ENCODE measurements around the gene ST8SIA5. TPM values are rescaled to one million over a fixed set of nuclear protein-coding genes. Genes with fewer than 3 reads are reported as not detected.

ST8SIA5 gene
- total RNA-seq, 1 donor = 0.90 TPM

GRCh38 chr18:46696268-46696667 lies 60.6 kb downstream of the ST8SIA5 start:
- no peak overlapping the region for H3K4me3 ChIP-seq (ENCODE audit: low read depth, low read length)
- DNase-seq (ENCODE audit: low read depth) = no peak
- TF ChIP-seq, protein P1, sequence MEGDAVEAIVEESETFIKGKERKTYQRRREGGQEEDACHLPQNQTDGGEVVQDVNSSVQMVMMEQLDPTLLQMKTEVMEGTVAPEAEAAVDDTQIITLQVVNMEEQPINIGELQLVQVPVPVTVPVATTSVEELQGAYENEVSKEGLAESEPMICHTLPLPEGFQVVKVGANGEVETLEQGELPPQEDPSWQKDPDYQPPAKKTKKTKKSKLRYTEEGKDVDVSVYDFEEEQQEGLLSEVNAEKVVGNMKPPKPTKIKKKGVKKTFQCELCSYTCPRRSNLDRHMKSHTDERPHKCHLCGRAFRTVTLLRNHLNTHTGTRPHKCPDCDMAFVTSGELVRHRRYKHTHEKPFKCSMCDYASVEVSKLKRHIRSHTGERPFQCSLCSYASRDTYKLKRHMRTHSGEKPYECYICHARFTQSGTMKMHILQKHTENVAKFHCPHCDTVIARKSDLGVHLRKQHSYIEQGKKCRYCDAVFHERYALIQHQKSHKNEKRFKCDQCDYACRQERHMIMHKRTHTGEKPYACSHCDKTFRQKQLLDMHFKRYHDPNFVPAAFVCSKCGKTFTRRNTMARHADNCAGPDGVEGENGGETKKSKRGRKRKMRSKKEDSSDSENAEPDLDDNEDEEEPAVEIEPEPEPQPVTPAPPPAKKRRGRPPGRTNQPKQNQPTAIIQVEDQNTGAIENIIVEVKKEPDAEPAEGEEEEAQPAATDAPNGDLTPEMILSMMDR (IDR thresholded peaks at IDR 0.05; ENCODE audit: insufficient read depth, low read length) = no peak

- TF ChIP-seq, protein P1 (IDR thresholded peaks at IDR 0.05; ENCODE audit: insufficient read depth, low read length) = no peak
- DNase-seq (ENCODE audit: low read depth) = peak; percentile 4
- H3K4me3 ChIP-seq (ENCODE audit: low read depth, low read length) = no peak overlapping the region
These were observed 62.9 kb downstream of the ST8SIA5 start for GRCh38 chr18:46693996-46694395.

- no peak for DNase-seq (ENCODE audit: low read depth)
- H3K4me3 ChIP-seq (ENCODE audit: low read depth, low read length) = no peak overlapping the region
- TF ChIP-seq, protein P1 (IDR thresholded peaks at IDR 0.05; ENCODE audit: insufficient read depth, low read length) = no peak
These were observed 67.9 kb downstream of the ST8SIA5 start for GRCh38 chr18:46688853-46689525.

GRCh38 chr18:46686186-46686585 lies 70.7 kb downstream of the ST8SIA5 start:
- H3K4me3 ChIP-seq (ENCODE audit: low read depth, low read length) = no peak overlapping the region
- TF ChIP-seq, protein P1 (IDR thresholded peaks at IDR 0.05; ENCODE audit: insufficient read depth, low read length) = no peak
- DNase-seq (ENCODE audit: low read depth) = no peak

GRCh38 chr18:46683252-46683651 lies 73.6 kb downstream of the ST8SIA5 start:
- H3K4me3 ChIP-seq (ENCODE audit: low read depth, low read length) = no peak overlapping the region
- TF ChIP-seq, protein P1 (IDR thresholded peaks at IDR 0.05; ENCODE audit: insufficient read depth, low read length) = no peak
- DNase-seq (ENCODE audit: low read depth) = no peak

DNA sequence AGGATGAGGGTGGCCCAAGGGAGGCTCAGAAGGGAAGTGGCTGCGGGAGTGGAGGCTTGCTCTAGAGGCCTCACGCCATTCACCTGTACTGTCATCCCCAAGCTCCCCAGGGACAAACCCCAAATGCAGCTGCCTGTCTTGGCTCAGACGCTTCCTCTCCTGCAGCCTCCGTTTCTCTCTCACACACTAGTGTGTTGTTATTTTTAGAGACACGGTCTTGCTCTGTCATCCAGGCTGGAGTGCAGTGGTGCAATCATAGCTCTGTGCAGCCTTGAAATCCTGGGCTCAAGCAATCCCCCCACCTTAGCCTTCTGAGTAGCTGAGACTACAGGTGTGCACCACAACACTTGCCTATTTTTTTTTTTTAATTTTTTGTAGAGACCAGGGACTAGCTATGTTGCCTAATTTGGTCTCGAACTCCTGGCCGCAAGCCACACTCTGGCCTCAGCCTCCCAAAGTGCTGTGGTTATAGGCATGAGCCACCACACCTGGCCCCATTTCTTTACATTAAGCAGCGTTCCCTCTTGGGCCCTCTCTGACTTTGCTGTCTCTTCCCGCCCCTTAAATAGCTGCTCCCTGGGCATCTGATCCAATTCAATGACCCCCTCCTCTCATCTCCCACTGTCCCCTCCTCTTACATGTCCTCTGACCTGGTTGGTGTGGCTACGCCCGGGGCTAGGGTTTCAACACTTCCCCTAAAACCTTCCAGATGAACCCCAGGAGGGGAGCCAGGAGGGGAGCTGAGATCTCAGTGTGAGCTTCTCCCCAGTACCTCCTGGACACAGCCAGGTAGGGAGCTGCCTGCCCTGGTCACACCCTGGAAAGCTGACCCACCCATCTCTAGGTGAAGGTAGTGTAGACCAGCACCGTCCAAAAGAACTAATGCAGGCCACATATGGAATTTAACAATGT lies 75.8 kb downstream of the ST8SIA5 start:
- TF ChIP-seq, protein P1 (IDR thresholded peaks at IDR 0.05; ENCODE audit: insufficient read depth, low read length) = no peak
- no peak for DNase-seq (ENCODE audit: low read depth)
- H3K4me3 ChIP-seq (ENCODE audit: low read depth, low read length) = no peak overlapping the region

Measured in fibroblast of the aortic adventitia (primary cell).